Measurements from ENCODE around the gene PRAC2. TPM values are rescaled to one million over a fixed set of nuclear protein-coding genes. Genes with fewer than 3 reads are reported as not detected.

Gene PRAC2
- total RNA-seq, 2 donors from 2014 or later, result not detected

DNA sequence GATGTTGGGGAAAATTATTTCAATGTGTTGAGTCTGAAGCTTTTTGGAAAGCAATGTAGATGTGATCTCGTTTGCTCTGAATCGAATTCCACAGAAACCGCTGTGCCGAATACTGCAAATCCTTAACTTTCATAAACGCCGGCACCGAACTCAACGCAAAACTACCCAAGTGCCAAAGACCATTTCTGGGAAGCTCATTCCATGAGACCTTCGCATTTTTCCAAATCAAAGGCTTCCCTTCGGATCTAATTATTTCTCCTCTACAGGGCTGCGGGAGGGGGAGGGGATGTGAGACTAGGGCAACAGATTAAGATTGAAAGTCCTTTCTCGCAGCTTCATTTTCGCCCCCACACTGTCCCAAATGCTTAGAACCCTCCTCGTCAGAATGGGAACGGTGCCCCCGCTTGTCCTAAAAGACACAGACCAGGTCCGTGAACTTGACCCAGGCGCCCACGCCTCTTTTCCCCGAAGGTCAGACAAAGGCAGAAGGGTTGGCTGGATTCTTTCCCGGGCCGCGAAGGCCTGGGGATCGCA is 4.7 kb upstream of the PRAC2 start:
- Mint-ChIP-seq H3K4me3 (peak overlapping the region; percentile 35), H3K27ac (no peak overlapping the region), H3K9me3 (no peaks in the 10 kb centered on the region), H3K4me1 (peaks cover 12% of the 10 kb centered on the region), H3K27me3 (ENCODE audit: insufficient read depth) (peaks cover 99% of the 10 kb centered on the region), H3K36me3 (ENCODE audit: low read depth) (no peaks in the 10 kb centered on the region)
- H3K27me3 ChIP-seq (ENCODE audit: control insufficient read depth, insufficient read depth, low read length, poor library complexity, severe bottlenecking), result peaks cover 100% of the 10 kb centered on the region
- no peak overlapping the region for H3K27ac ChIP-seq (ENCODE audit: low read depth, low read length)
- H3K36me3 ChIP-seq (ENCODE audit: control insufficient read depth, insufficient read depth, low read length), result no peaks in the 10 kb centered on the region
- WGBS, 2 experiments (ENCODE audit: insufficient coverage in 1 of 2, insufficient read length in 1 of 2), result 0 to 2% methylated on average over 14 to 23 of the region's 24 CpGs
- peak overlapping the region; percentile 68 for H3K4me3 ChIP-seq (ENCODE audit: low read length)
- TF ChIP-seq, protein P1, sequence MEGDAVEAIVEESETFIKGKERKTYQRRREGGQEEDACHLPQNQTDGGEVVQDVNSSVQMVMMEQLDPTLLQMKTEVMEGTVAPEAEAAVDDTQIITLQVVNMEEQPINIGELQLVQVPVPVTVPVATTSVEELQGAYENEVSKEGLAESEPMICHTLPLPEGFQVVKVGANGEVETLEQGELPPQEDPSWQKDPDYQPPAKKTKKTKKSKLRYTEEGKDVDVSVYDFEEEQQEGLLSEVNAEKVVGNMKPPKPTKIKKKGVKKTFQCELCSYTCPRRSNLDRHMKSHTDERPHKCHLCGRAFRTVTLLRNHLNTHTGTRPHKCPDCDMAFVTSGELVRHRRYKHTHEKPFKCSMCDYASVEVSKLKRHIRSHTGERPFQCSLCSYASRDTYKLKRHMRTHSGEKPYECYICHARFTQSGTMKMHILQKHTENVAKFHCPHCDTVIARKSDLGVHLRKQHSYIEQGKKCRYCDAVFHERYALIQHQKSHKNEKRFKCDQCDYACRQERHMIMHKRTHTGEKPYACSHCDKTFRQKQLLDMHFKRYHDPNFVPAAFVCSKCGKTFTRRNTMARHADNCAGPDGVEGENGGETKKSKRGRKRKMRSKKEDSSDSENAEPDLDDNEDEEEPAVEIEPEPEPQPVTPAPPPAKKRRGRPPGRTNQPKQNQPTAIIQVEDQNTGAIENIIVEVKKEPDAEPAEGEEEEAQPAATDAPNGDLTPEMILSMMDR (conservative IDR thresholded peaks at IDR 0.05), result no peak
- no peaks in the 10 kb centered on the region for H3K9me3 ChIP-seq (ENCODE audit: control insufficient read depth, low read length)
- H3K9ac ChIP-seq (ENCODE audit: extremely low read depth, low read length, poor library complexity, severe bottlenecking), result no peak overlapping the region
- H3K4me1 ChIP-seq (ENCODE audit: control insufficient read depth, insufficient read depth, low read length), result no peaks in the 10 kb centered on the region
- no peak for DNase-seq

- peak overlapping the region; percentile 68 for H3K4me3 ChIP-seq (ENCODE audit: low read length)
- H3K36me3 ChIP-seq (ENCODE audit: control insufficient read depth, insufficient read depth, low read length), result no peaks in the 10 kb centered on the region
- 1% methylated on average over 36 to 79 of the region's 80 CpGs for WGBS, 2 experiments (ENCODE audit: insufficient coverage in 1 of 2, insufficient read length in 1 of 2)
- H3K27ac ChIP-seq (ENCODE audit: low read depth, low read length), result no peak overlapping the region
- H3K4me3 Mint-ChIP-seq, result peak overlapping the region; percentile 35
- TF ChIP-seq, protein P1 (conservative IDR thresholded peaks at IDR 0.05), result no peak
- H3K27me3 Mint-ChIP-seq (ENCODE audit: insufficient read depth), result peaks cover 99% of the 10 kb centered on the region
- no peaks in the 10 kb centered on the region for H3K4me1 ChIP-seq (ENCODE audit: control insufficient read depth, insufficient read depth, low read length)
- peaks cover 100% of the 10 kb centered on the region for H3K27me3 ChIP-seq (ENCODE audit: control insufficient read depth, insufficient read depth, low read length, poor library complexity, severe bottlenecking)
- peak; percentile 90 for DNase-seq
- no peaks in the 10 kb centered on the region for H3K9me3 ChIP-seq (ENCODE audit: control insufficient read depth, low read length)
- no peak overlapping the region for H3K27ac Mint-ChIP-seq
- peaks cover 12% of the 10 kb centered on the region for H3K4me1 Mint-ChIP-seq
- H3K9me3 Mint-ChIP-seq, result no peaks in the 10 kb centered on the region
- no peak overlapping the region for H3K9ac ChIP-seq (ENCODE audit: extremely low read depth, low read length, poor library complexity, severe bottlenecking)
- H3K36me3 Mint-ChIP-seq (ENCODE audit: low read depth), result no peaks in the 10 kb centered on the region
These were observed 4.0 kb upstream of the PRAC2 start for GRCh38 chr17:48718761-48719641.

DNA sequence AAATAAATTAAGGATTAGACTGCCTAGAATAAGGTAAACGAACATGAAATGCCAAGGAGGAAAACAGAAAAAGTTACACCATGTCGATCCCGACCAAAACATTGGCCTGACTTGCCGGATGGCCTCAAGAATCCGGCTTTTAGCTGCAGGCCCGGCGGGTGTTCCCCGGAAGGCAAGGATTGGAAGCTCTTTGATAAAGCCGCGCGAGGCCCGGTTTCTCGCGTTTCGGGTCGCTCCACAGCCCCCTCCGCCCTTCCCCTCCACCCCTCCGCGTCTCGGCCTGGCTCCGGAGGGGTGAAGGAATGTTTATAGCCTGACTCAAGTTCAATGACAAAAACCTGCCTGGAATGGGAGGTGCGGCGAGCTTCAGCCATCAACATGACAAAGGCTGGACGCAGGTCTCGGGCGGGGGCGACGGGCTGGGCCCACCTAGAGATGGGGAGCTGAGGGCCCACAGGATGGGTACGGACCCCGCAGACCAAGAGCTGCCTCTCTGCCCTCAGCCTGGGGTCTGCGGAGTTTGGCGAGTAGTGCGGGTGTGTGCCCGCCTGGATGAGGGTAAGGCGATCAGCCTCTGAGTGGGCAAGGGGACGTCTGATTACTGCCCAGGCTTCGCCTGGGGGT is 3.2 kb upstream of the PRAC2 start:
- Mint-ChIP-seq H3K27ac (no peak overlapping the region), H3K36me3 (ENCODE audit: low read depth) (no peaks in the 10 kb centered on the region), H3K27me3 (ENCODE audit: insufficient read depth) (peaks cover 99% of the 10 kb centered on the region), H3K4me1 (peaks cover 14% of the 10 kb centered on the region), H3K9me3 (no peaks in the 10 kb centered on the region), H3K4me3 (peak overlapping the region; percentile 35)
- 4 to 5% methylated on average over 17 to 37 of the region's 37 CpGs for WGBS, 2 experiments (ENCODE audit: insufficient coverage in 1 of 2, insufficient read length in 1 of 2)
- TF ChIP-seq, protein P1 (conservative IDR thresholded peaks at IDR 0.05), result no peak
- Histone ChIP-seq H3K36me3 (ENCODE audit: control insufficient read depth, insufficient read depth, low read length) (no peaks in the 10 kb centered on the region), H3K9me3 (ENCODE audit: control insufficient read depth, low read length) (no peaks in the 10 kb centered on the region), H3K9ac (ENCODE audit: extremely low read depth, low read length, poor library complexity, severe bottlenecking) (no peak overlapping the region), H3K4me3 (ENCODE audit: low read length) (peak overlapping the region; percentile 68), H3K27me3 (ENCODE audit: control insufficient read depth, insufficient read depth, low read length, poor library complexity, severe bottlenecking) (peaks cover 100% of the 10 kb centered on the region), H3K27ac (ENCODE audit: low read depth, low read length) (no peak overlapping the region), H3K4me1 (ENCODE audit: control insufficient read depth, insufficient read depth, low read length) (no peaks in the 10 kb centered on the region)
- peak; percentile 95 for DNase-seq
